ENCODE data around the gene DIP2C.
"Not testable (repeated sequence)": the region's sequence is repeated elsewhere in the genome, so short reads cannot be mapped to it uniquely, and the experiment has no call there.

Gene DIP2C

GRCh38 chr10:615583-616152 is 73.8 kb downstream of the DIP2C start:
- in situ Hi-C loops (cut with MboI; ENCODE audit: low sequenced_read_pairs): no loop called here

GRCh38 chr10:614790-615582 is 74.5 kb downstream of the DIP2C start:
- in situ Hi-C loops (cut with MboI; ENCODE audit: low sequenced_read_pairs): no loop called here

GRCh38 chr10:614139-614711 is 75.2 kb downstream of the DIP2C start:
- in situ Hi-C loops (cut with MboI; ENCODE audit: low sequenced_read_pairs): no loop called here

- in situ Hi-C loops (cut with MboI; ENCODE audit: low sequenced_read_pairs): no loop called here
These were observed 76.0 kb downstream of the DIP2C start for GRCh38 chr10:613271-614138.

- in situ Hi-C loops (cut with MboI; ENCODE audit: low sequenced_read_pairs): no loop called here
These were observed 76.8 kb downstream of the DIP2C start for GRCh38 chr10:612696-613095.

- in situ Hi-C loops (cut with MboI; ENCODE audit: low sequenced_read_pairs): not testable (repeated sequence)
These were observed 78.7 kb downstream of the DIP2C start for GRCh38 chr10:610642-611305.

- in situ Hi-C loops (cut with MboI; ENCODE audit: low sequenced_read_pairs): no loop called here
These were observed 79.5 kb downstream of the DIP2C start for GRCh38 chr10:609868-610545.

GRCh38 chr10:609262-609658 is 80.2 kb downstream of the DIP2C start:
- in situ Hi-C loops (cut with MboI; ENCODE audit: low sequenced_read_pairs): no loop called here

- in situ Hi-C loops (cut with MboI; ENCODE audit: low sequenced_read_pairs): no loop called here
These were observed 80.9 kb downstream of the DIP2C start for GRCh38 chr10:608331-609261.

- in situ Hi-C loops (cut with MboI; ENCODE audit: low sequenced_read_pairs): no loop called here
These were observed 81.8 kb downstream of the DIP2C start for GRCh38 chr10:607545-608185.

- in situ Hi-C loops (cut with MboI; ENCODE audit: low sequenced_read_pairs): no loop called here
These were observed 82.5 kb downstream of the DIP2C start for GRCh38 chr10:606762-607544.

GRCh38 chr10:605632-606325 is 83.7 kb downstream of the DIP2C start:
- in situ Hi-C loops (cut with MboI; ENCODE audit: low sequenced_read_pairs): no loop called here

GRCh38 chr10:604716-605631 is 84.5 kb downstream of the DIP2C start:
- in situ Hi-C loops (cut with MboI; ENCODE audit: low sequenced_read_pairs): no loop called here

- in situ Hi-C loops (cut with MboI; ENCODE audit: low sequenced_read_pairs): no loop called here
These were observed 85.7 kb downstream of the DIP2C start for GRCh38 chr10:603745-604144.

- in situ Hi-C loops (cut with MboI; ENCODE audit: low sequenced_read_pairs): no loop called here
These were observed 87.0 kb downstream of the DIP2C start for GRCh38 chr10:602391-603005.

- in situ Hi-C loops (cut with MboI; ENCODE audit: low sequenced_read_pairs): no loop called here
These were observed 87.9 kb downstream of the DIP2C start for GRCh38 chr10:601660-601963.
